HG02852 (cell line): ENCODE data around the gene CSNK1G2.

Experiments
- ATAC-seq: cut with Tn5 transposase; IDR thresholded peaks from one replicate; pipeline ENCODE4 v1.9.1; 2021; ENCODE audit warnings: mild to moderate bottlenecking, moderate library complexity; ENCODE audit not compliant: unreplicated experiment

CSNK1G2 gene

GRCh38 chr19:1941146-1942077 lies at the start of gene CSNK1G2:
Gene CSNK1G2, plus strand, starts transcription at chr19:1941172. Its CDS starts 28,601 bp downstream, at chr19:1969773.
- ATAC-seq: no peak

- no peak for ATAC-seq
Measured at GRCh38 chr19:1893791-1894190, 47.2 kb upstream of the CSNK1G2 start.

GRCh38 chr19:1896508-1896907 lies 44.5 kb upstream of the CSNK1G2 start:
- ATAC-seq: no peak

- no peak for ATAC-seq
Measured at GRCh38 chr19:1901940-1902404, 39.0 kb upstream of the CSNK1G2 start.

- no peak for ATAC-seq
Measured at GRCh38 chr19:1902923-1903322, 38.0 kb upstream of the CSNK1G2 start.

- no peak for ATAC-seq
Measured at GRCh38 chr19:1904860-1905109, 36.2 kb upstream of the CSNK1G2 start.

- ATAC-seq: peak; percentile 72
Measured at GRCh38 chr19:1905110-1905862, 35.7 kb upstream of the CSNK1G2 start, which contains the start of the genes ADAT3 and SCAMP4. Gene ADAT3, plus strand, starts transcription at chr19:1905399. Its CDS starts 6,649 bp downstream, at chr19:1912048. Gene SCAMP4, plus strand, starts transcription at chr19:1905399. Its CDS starts 9,621 bp downstream, at chr19:1915020.

- ATAC-seq: no peak
Measured at GRCh38 chr19:1905863-1906375, 35.1 kb upstream of the CSNK1G2 start.

GRCh38 chr19:1906985-1907562 lies 33.9 kb upstream of the CSNK1G2 start:
- no peak for ATAC-seq

GRCh38 chr19:1907563-1908363 lies 33.2 kb upstream of the CSNK1G2 start:
- ATAC-seq: no peak

GRCh38 chr19:1908364-1908678 lies 32.7 kb upstream of the CSNK1G2 start:
- no peak for ATAC-seq

- no peak for ATAC-seq
Measured at GRCh38 chr19:1909761-1910080, 31.3 kb upstream of the CSNK1G2 start.

GRCh38 chr19:1910177-1910576 lies 30.8 kb upstream of the CSNK1G2 start:
- ATAC-seq: no peak

- no peak for ATAC-seq
Measured at GRCh38 chr19:1911098-1911497, 29.9 kb upstream of the CSNK1G2 start.

GRCh38 chr19:1911995-1912394 lies 29.0 kb upstream of the CSNK1G2 start:
- no peak for ATAC-seq

- no peak for ATAC-seq
Measured at GRCh38 chr19:1912760-1913505, 28.0 kb upstream of the CSNK1G2 start.

- ATAC-seq: no peak
Measured at GRCh38 chr19:1913781-1914577, 27.0 kb upstream of the CSNK1G2 start.

- no peak for ATAC-seq
Measured at GRCh38 chr19:1914826-1915341, 26.1 kb upstream of the CSNK1G2 start.

- no peak for ATAC-seq
Measured at GRCh38 chr19:1917146-1917545, 23.8 kb upstream of the CSNK1G2 start.
